DMS 273 (cell line): ENCODE results near the gene IGFL4.

ENCODE experiments used
- DNase-seq: peaks from one replicate; lab custom pipeline; 2025; ENCODE audit not compliant: unreplicated experiment; lab: John Stamatoyannopoulos, UW

Gene IGFL4

GRCh38 chr19:46022061-46022430 is 18.8 kb downstream of the IGFL4 start:
- DNase-seq: peak; percentile 38

GRCh38 chr19:46021531-46022041 is 19.2 kb downstream of the IGFL4 start:
- peak; percentile 57 for DNase-seq

GRCh38 chr19:46020819-46021125 is 20.0 kb downstream of the IGFL4 start:
- no peak for DNase-seq

GRCh38 chr19:46019270-46019669 is 21.5 kb downstream of the IGFL4 start:
- no peak for DNase-seq

- DNase-seq: no peak
Observed at GRCh38 chr19:46018729-46019251, 22.0 kb downstream of the IGFL4 start.

GRCh38 chr19:46017874-46018675 is 22.7 kb downstream of the IGFL4 start:
- DNase-seq: no peak

GRCh38 chr19:46017095-46017429 is 23.7 kb downstream of the IGFL4 start:
- no peak for DNase-seq

- peak; percentile 90 for DNase-seq
Observed at GRCh38 chr19:46016426-46017094, 24.2 kb downstream of the IGFL4 start.

- DNase-seq: peak; percentile 68
Observed at GRCh38 chr19:46015687-46016425, 24.9 kb downstream of the IGFL4 start.

- peak; percentile 81 for DNase-seq
Observed at GRCh38 chr19:46014941-46015686, 25.7 kb downstream of the IGFL4 start.

- DNase-seq: peak; percentile 39
Observed at GRCh38 chr19:46014534-46014933, 26.3 kb downstream of the IGFL4 start.

- DNase-seq: peak; percentile 78
Observed at GRCh38 chr19:46009530-46010510, 31.0 kb downstream of the IGFL4 start.

GRCh38 chr19:46006411-46006810 is 34.4 kb downstream of the IGFL4 start:
- no peak for DNase-seq

GRCh38 chr19:46002678-46003275 is 38.0 kb downstream of the IGFL4 start:
- DNase-seq: no peak

- no peak for DNase-seq
Observed at GRCh38 chr19:46000491-46001246, 40.1 kb downstream of the IGFL4 start.

GRCh38 chr19:45999653-46000121 is 41.1 kb downstream of the IGFL4 start:
- DNase-seq: no peak

- DNase-seq: no peak
Observed at GRCh38 chr19:45998834-45999233, 42.0 kb downstream of the IGFL4 start.

GRCh38 chr19:45996933-45997332 is 43.9 kb downstream of the IGFL4 start:
- no peak for DNase-seq
